ENCODE data around the gene SIPA1L3.

SIPA1L3 gene

DNA sequence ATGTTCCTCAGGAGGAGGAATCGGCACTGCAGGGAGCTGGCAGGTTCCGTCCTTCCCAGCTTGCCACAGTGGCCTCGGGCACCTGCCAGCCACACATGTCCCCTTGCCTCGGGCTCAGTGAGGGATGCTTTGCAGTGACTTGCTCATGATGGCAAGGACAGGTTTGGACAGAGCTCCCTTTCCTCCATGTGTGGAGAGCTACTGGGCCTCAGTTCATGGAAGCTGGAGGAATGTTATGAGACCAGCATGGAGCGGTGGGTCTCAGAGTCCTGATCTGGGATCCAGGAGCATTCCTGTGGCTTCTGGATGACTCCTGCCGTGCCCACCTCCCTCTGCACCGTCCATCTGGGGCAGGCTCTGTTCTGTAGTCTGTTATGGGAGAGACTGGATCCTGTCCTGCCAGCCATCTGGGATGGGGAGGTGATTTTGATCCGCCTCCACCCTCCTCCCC is 59.2 kb downstream of the SIPA1L3 start:
- Mint-ChIP-seq H3K9me3 (peaks cover 9 to 11% of the 10 kb centered on the region in 2 donors), H3K4me3 (no peak overlapping the region), H3K27ac (peak overlapping the region; percentile 93), H3K27me3 (no peaks in the 10 kb centered on the region), H3K36me3 (peaks cover 36 to 56% of the 10 kb centered on the region in 2 donors), H3K4me1 (peaks cover 39 to 78% of the 10 kb centered on the region in 2 donors)
- ATAC-seq (replicated peaks) (no peak), DNase-seq (no peak)

DNA sequence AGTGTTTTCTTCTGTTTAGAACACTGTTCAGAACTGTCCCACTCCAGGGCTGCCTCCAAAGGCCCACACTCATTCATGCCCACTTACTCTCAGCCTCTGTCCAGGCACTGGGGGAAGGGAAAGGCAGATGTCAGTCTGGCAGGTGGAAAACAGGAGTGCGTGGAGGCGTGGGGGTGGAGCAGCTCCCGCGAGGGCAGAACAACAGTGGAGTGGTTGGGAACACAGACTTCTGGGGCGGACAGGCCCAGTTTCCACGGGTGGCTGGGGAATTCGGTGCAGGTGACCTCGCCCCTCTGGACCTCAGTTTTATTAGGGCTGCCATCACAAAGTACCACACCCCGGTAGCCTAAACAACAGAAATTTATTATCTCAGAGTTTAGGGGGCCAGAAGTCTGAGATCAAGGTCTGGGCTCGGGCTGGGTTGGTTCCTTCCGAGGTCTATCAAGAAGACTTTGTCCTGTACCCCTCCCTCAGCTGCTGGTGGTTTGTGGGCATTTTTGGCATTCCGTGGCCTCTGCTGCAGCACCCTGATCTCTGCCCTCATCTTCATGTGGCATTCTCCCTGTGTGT is 59.7 kb downstream of the SIPA1L3 start:
- ATAC-seq (replicated peaks) (no peak), DNase-seq (no peak)
- peaks cover 37 to 78% of the 10 kb centered on the region in 2 donors for H3K4me1 Mint-ChIP-seq
- H3K4me3 Mint-ChIP-seq, result no peak overlapping the region
- peaks cover 7 to 10% of the 10 kb centered on the region in 2 donors for H3K9me3 Mint-ChIP-seq
- H3K27ac Mint-ChIP-seq, result peak overlapping the region; percentile 93
- H3K36me3 Mint-ChIP-seq, result peaks cover 34 to 55% of the 10 kb centered on the region in 2 donors
- no peaks in the 10 kb centered on the region for H3K27me3 Mint-ChIP-seq

DNA sequence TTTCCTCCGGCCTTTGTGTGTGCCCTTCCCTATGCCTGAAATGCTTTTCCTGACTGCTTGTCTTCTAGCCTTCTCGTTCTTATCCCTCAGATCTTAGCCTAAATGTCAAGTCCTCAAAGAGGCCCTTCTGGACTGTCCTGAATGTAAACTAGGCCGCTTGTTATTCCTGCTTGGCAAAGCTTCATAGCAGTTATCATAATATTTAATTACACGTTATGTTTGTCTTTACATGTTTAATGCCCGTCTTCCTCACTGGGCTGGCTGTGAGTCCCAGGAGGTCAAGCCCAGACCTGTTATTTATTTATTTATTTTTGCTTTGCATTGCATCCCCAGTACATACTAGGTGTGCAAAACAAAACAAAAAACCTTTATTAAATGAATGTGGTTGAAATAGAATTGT is 62.7 kb downstream of the SIPA1L3 start:
- Mint-ChIP-seq H3K36me3 (peaks cover 48 to 69% of the 10 kb centered on the region in 2 donors), H3K9me3 (peaks cover 10% of the 10 kb centered on the region in 2 donors), H3K4me3 (no peak overlapping the region), H3K4me1 (peaks cover 41 to 73% of the 10 kb centered on the region in 2 donors), H3K27me3 (no peaks in the 10 kb centered on the region), H3K27ac (no peak overlapping the region)
- ATAC-seq (replicated peaks), result no peak
- DNase-seq, result no peak

DNA sequence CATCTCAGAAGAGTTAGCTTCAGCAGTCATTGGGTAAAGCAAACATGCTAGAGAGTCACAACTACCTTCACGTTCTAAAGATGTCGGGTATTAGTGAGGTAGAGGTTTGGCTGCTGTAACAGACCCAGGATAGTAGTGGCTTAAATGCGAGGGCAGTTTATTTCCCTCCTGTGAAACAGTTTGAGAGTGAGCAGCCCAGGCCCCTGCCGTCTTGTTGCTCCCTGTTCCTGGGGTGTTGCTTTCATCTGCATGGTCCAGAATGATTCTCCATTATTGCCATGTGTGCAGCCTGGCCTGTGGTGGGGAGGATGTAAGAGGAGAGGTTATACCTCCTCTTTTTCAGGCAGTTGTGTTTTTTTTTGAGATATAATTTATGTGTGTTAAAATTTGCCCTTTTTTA is 63.7 kb downstream of the SIPA1L3 start:
- H3K4me1 Mint-ChIP-seq, result peaks cover 49 to 82% of the 10 kb centered on the region in 2 donors
- H3K27me3 Mint-ChIP-seq, result no peaks in the 10 kb centered on the region

DNA sequence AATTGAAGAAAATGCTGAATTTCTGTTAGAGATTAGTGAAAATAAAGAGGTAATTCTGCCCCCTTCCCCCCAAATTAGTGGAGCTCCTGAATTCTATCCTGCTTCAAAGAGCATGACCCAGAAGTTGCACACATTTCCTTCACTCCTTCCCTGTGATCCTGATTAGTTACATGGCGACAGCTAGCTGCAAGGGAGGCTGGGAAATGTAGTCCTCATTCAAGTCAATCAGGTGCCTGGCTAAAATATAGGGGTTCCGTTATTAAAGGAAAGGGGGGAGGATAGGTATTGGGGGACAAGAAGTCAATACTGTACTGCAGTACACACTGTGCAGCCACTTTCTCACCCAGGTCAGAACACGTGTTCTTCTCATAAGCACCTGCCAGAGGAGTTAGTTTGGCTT is 65.8 kb downstream of the SIPA1L3 start:
- Mint-ChIP-seq H3K9me3 (peaks cover 13 to 16% of the 10 kb centered on the region in 2 donors), H3K36me3 (peaks cover 58 to 73% of the 10 kb centered on the region in 2 donors), H3K27me3 (no peaks in the 10 kb centered on the region), H3K27ac (peak overlapping the region; percentile 51), H3K4me3 (no peak overlapping the region), H3K4me1 (peaks cover 44 to 80% of the 10 kb centered on the region in 2 donors)
- ATAC-seq (replicated peaks) (no peak), DNase-seq (no peak)

More for the DNA sequence above, 63.7 kb downstream of the SIPA1L3 start:
- no peak for ATAC-seq (replicated peaks)
- Mint-ChIP-seq H3K9me3 (peaks cover 10% of the 10 kb centered on the region in 2 donors), H3K36me3 (peaks cover 58 to 77% of the 10 kb centered on the region in 2 donors), H3K27ac (no peak overlapping the region), H3K4me3 (no peak overlapping the region)
- no peak for DNase-seq

DNA sequence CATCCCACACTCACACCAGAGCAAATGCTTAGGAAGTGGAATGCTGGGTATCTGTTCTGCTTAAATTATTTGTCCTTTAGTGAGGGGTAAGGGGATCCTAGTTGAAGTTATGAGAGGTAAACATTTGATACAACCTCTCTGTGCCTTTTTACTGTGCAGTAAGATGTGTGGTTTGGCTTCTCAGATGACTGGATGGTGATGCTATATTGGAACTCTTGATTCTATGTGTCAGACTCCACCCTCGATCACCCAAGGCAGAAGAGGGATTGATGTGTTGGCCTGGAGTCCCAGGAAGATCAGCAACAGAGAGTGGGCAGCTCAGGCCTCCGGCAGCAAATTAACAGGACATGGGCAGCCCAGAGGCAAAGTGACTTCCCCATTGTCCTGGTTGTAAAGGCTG is 66.7 kb downstream of the SIPA1L3 start:
- Mint-ChIP-seq H3K9me3 (peaks cover 13 to 16% of the 10 kb centered on the region in 2 donors), H3K4me3 (peak overlapping the region; percentile 19 to 41), H3K4me1 (peaks cover 44 to 79% of the 10 kb centered on the region in 2 donors), H3K27me3 (no peaks in the 10 kb centered on the region), H3K27ac (peak overlapping the region; percentile 87), H3K36me3 (peaks cover 50 to 68% of the 10 kb centered on the region in 2 donors)
- DNase-seq, result no peak
- peak; percentile 42 to 58 for ATAC-seq (replicated peaks)

DNA sequence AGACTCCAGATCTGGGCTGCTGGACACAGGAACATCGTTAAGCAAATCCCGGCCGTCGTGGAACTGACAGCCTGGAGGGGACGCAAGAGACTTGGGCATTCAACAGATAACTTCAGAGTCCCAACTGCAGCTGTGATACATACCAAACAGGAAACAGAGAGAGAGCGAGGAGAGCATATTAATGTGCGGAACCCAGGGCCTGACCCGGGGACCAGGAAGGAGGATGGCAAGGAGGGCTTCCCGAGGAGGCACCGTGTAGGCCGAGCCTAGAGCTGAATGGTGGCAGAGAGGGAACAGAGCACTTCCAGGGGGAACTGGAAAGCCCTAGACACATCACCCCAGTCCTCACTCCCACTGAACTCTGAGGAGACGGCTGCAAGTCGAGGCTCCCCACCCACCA is 68.1 kb downstream of the SIPA1L3 start:
- DNase-seq (no peak), ATAC-seq (replicated peaks) (no peak)
- H3K9me3 Mint-ChIP-seq, result peaks cover 11 to 16% of the 10 kb centered on the region in 2 donors
- peaks cover 45 to 65% of the 10 kb centered on the region in 2 donors for H3K36me3 Mint-ChIP-seq
- peaks cover 49 to 84% of the 10 kb centered on the region in 2 donors for H3K4me1 Mint-ChIP-seq
- peak overlapping the region; percentile 26 to 59 for H3K4me3 Mint-ChIP-seq
- peak overlapping the region; percentile 87 for H3K27ac Mint-ChIP-seq
- no peaks in the 10 kb centered on the region for H3K27me3 Mint-ChIP-seq

DNA sequence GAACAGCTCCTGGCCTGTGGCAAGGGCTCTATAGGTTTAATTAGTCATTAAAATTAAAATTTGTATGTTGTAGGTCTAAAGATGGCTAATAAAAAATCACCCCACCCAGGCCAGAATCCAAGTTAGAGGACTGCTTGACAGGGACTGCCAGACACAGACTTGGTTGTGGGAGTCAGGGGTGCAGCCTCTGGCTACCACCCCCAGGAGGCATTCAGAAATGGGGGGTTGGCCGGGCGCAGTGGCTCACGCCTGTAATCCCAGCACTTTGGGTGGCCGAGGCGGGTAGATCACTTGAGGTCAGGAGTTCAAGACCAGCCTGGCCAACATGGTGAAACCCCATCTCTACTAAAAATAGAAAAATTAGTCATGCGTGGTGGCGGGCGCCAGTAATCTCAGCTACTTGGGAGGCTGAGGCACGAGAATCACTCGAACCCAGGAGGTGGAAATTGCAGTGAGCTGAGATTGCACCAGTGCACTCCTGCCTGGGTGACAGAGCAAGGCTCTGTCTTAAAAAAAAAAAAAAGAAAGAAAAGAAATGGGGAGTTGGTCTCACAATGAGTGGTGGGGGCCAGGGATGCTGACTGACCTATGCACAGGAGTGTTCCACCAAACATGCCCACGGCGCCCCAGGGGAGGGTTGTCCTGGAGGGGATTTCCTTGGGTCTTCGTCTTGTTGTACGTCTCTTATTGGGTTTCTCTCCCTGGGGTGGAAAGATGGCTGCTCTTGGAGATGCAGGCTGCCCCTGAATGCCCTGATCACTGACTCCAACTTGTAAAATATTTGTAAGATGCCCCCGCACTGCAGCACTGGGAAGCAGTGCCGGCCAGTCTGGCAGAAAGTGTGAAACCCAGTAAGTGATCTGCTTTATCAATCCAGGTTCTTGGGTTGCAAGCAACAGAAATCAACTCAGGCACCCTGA is 68.8 kb downstream of the SIPA1L3 start:
- no peak for ATAC-seq (replicated peaks)
- Mint-ChIP-seq H3K36me3 (peaks cover 43 to 65% of the 10 kb centered on the region in 2 donors), H3K9me3 (peaks cover 11% of the 10 kb centered on the region in 2 donors), H3K4me3 (peak overlapping the region; percentile 26 to 59), H3K4me1 (peaks cover 56 to 86% of the 10 kb centered on the region in 2 donors), H3K27me3 (no peaks in the 10 kb centered on the region), H3K27ac (peak overlapping the region; percentile 87)
- DNase-seq, result peak; percentile 41

DNA sequence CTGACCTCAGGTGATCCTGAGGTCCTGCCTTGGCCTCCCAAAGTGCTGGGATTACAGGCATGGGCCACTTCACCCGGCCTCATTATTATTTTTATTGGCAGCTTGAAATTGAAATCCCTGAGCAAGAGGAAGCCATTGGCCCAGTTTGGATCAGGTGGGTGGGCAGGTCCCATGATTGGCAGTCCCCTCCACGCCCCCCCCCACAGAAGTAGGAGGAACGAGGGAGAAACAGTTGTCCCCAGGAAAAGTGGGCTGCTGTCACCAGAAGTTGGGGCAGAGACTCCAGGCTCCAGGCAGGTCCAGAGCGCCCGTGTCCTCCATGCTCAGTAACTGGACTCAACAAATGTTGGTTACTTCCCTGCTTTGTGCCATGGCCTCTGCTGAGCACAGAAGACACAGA is 70.4 kb downstream of the SIPA1L3 start:
- H3K4me3 Mint-ChIP-seq, result peak overlapping the region in 1 of 2 donors; percentile 15
- H3K9me3 Mint-ChIP-seq, result peaks cover 4 to 6% of the 10 kb centered on the region in 2 donors
- no peak for DNase-seq
- ATAC-seq (replicated peaks), result no peak
- H3K27ac Mint-ChIP-seq, result peak overlapping the region; percentile 89
- H3K36me3 Mint-ChIP-seq, result peaks cover 33 to 52% of the 10 kb centered on the region in 2 donors
- H3K27me3 Mint-ChIP-seq, result no peaks in the 10 kb centered on the region
- H3K4me1 Mint-ChIP-seq, result peaks cover 62 to 85% of the 10 kb centered on the region in 2 donors

DNA sequence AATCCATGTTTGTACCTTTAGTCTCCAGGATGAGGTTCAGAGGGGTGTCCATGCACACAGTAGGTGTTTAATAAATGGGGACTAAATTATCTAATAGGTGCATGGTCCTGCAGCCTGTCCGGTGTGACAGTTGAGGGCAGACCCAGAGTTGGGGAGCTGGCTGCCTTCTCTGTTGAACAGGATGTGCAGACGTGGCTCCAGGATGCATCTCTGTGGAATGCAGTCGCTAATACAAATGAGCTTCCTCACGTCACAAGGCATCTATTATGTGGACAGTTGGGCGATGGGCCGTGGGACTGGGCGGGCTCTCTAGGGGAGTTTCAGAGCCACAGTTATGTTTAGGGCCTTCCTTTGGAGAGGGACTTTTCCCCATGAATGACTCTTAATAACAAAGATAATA is 71.0 kb downstream of the SIPA1L3 start:
- peaks cover 64 to 91% of the 10 kb centered on the region in 2 donors for H3K4me1 Mint-ChIP-seq
- H3K36me3 Mint-ChIP-seq, result peaks cover 31 to 48% of the 10 kb centered on the region in 2 donors
- DNase-seq, result no peak
- H3K9me3 Mint-ChIP-seq, result peaks cover 3 to 6% of the 10 kb centered on the region in 2 donors
- peak overlapping the region; percentile 89 for H3K27ac Mint-ChIP-seq
- no peaks in the 10 kb centered on the region for H3K27me3 Mint-ChIP-seq
- peak in 1 of 2 donors; percentile 18 for ATAC-seq (replicated peaks)
- peak overlapping the region in 1 of 2 donors; percentile 15 for H3K4me3 Mint-ChIP-seq

DNA sequence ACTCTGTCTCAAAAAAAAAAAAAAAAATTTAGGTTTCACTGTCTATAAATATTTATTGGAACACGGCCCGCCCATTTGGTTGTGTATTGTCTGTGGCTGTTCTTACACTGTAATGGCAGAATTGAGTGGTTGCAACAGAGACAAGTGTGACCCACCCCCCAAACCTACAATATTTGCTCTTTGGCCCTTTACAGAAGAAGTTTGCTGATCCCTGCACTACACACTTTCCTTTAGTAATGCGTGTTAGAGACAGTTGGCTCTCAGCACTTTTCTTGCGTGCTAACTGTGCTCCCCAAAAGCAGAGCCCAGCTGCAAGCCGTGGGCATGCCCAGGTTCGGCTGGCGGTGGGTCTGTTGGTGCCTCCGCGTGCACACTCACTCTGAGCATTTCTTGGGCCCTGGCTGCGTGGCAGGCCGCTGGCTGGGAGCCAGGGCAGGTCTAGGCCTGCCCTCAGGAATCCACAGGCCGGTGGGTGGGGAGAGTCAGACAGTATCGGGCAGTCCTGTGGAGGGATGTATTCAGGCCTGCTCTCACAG is 72.6 kb downstream of the SIPA1L3 start:
- ATAC-seq (replicated peaks), result peak; percentile 64 to 70
- Mint-ChIP-seq H3K9me3 (peaks cover 3 to 6% of the 10 kb centered on the region in 2 donors), H3K27me3 (no peaks in the 10 kb centered on the region), H3K27ac (peak overlapping the region; percentile 98), H3K36me3 (peaks cover 25 to 49% of the 10 kb centered on the region in 2 donors), H3K4me3 (peak overlapping the region; percentile 64 to 79), H3K4me1 (peaks cover 64 to 94% of the 10 kb centered on the region in 2 donors)
- peak; percentile 65 for DNase-seq

DNA sequence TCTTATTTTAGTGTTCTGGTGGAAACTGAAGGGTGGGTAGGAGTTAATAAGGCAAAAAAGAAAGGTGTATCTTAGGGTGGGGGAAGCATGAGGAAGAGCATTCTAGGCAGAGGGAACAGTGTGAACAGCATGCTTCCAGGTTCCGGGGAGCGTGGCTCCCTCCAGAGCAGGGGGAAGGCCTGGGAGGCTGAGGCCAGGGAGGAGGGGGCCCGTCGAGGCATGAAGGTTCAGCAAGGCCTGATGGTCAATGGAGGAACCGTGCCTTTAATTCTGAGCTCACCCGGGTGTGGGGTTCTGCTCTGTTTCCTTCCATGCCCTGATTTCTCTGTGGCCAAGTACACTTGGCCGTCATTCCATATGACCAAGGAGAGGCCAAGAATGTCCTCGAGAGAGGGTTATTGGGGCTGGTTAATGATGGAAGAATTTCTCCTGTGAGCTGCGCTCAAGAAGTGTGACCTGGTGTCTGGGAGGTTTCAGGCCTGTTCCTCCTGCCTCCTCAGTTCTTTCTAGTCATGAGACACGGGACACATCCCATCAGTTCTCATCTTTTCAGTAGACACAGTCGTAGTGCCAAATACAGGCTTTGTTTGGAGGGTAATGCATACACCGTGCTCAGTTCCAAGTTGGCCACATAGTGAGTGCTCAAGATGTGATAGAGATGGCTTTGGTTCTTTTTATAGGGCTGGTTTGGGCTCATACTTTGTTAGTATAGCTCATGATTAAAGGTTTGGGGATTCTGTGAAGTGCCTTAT is 73.6 kb downstream of the SIPA1L3 start:
- DNase-seq, result no peak
- Mint-ChIP-seq H3K27me3 (no peaks in the 10 kb centered on the region), H3K4me1 (peaks cover 63 to 94% of the 10 kb centered on the region in 2 donors), H3K27ac (peak overlapping the region; percentile 98), H3K9me3 (peaks cover 3 to 6% of the 10 kb centered on the region in 2 donors), H3K36me3 (peaks cover 17 to 48% of the 10 kb centered on the region in 2 donors), H3K4me3 (peak overlapping the region; percentile 64 to 79)
- ATAC-seq (replicated peaks), result no peak

DNA sequence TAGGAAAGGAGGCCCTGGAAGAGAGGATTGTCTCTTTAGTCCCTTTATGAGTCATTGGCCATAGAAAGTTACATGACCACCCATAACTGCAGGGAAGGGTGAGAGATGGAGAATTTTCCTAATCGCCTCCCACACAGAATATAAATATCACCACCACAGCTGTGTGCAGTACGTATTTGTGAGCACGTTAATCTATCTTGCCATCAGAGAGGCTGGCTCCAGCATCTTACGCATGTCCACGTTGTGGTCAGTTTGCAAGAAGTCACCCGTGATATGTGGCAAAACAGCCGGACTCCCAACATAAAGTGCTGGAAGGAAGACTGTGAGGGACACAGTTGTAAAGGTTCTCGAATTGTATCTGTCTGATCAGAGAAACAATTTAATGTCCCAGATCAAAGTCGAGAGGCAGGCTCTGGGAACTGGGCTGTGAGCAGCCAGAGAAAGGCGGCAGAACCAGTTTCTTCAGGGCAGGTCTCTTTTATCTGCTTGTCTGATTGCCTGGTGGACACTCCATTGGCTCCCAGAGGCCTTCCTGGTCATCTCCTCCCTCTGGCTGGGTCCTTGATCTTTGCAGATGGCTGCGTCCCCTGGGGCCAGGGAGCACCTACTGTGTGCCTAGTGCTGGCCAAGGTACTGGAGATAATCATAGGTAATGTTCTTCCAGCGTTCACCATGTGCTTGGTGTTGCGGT is 74.9 kb downstream of the SIPA1L3 start:
- H3K36me3 Mint-ChIP-seq, result peaks cover 9 to 39% of the 10 kb centered on the region in 2 donors
- no peak for ATAC-seq (replicated peaks)
- H3K9me3 Mint-ChIP-seq, result no peaks in the 10 kb centered on the region
- DNase-seq, result no peak
- H3K4me3 Mint-ChIP-seq, result no peak overlapping the region
- peaks cover 67 to 95% of the 10 kb centered on the region in 2 donors for H3K4me1 Mint-ChIP-seq
- no peaks in the 10 kb centered on the region for H3K27me3 Mint-ChIP-seq
- peak overlapping the region; percentile 80 for H3K27ac Mint-ChIP-seq

Measured in stimulated activated naive B cell treated with anti-CD40 and anti-IgM and Interleukin-4, amounts not matched to agents 10 μg/mL and 1 μg/mL and 100 μg/mL, for 72 hours (primary cell).